DOHH2 (cell line): ENCODE data around the gene GPX3.

Experiments
- H3F3A ChIP-seq: fragments of 200-600 bp; sonication (generic), shearing (Covaris generic); 2 replicates; pipeline ENCODE4 v1.6.0; 2016; ENCODE audit warnings: antibody characterized with exemption, mild to moderate bottlenecking; ENCODE audit not compliant: control insufficient read depth, insufficient read depth
- H3K27ac ChIP-seq: fragments of 200-600 bp; sonication (generic); 2 replicates; pipeline ENCODE4 v1.5.1; 2014; ENCODE audit warnings: low read depth, mild to moderate bottlenecking, low read length, moderate library complexity
- H3K27me3 ChIP-seq: fragments of 200-600 bp; sonication (generic); 2 replicates; pipeline ENCODE4 v1.6.1; 2014; ENCODE audit warnings: mild to moderate bottlenecking, low read length, mixed read lengths; ENCODE audit not compliant: control insufficient read depth
- H3K36me3 ChIP-seq: fragments of 200-600 bp; sonication (generic); 2 replicates; pipeline ENCODE4 v1.6.1; 2014; ENCODE audit warnings: mild to moderate bottlenecking, low read length, moderate library complexity, mixed read lengths; ENCODE audit not compliant: control insufficient read depth
- H3K4me1 ChIP-seq: fragments of 200-600 bp; sonication (generic); 2 replicates; pipeline ENCODE4 v1.6.1; 2014; ENCODE audit warnings: mild to moderate bottlenecking, low read length, mixed read lengths; ENCODE audit not compliant: control insufficient read depth
- H3K4me2 ChIP-seq: fragments of 200-600 bp; sonication (generic); 2 replicates; pipeline ENCODE4 v1.6.0; 2014; ENCODE audit warnings: mild to moderate bottlenecking, low read length, moderate library complexity
- H3K4me3 ChIP-seq: fragments of 200-600 bp; sonication (generic); 2 replicates; pipeline ENCODE4 v1.5.1; 2014; ENCODE audit warnings: mild to moderate bottlenecking, low read length, mixed read lengths
- H3K79me2 ChIP-seq: fragments of 200-600 bp; sonication (generic); 2 replicates; pipeline ENCODE4 v1.6.1; 2014; ENCODE audit warnings: mild to moderate bottlenecking, low read length, mixed read lengths; ENCODE audit not compliant: control insufficient read depth
- H3K9me2 ChIP-seq: fragments of 200-600 bp; sonication (generic); replicated peaks from 2 replicates; pipeline ENCODE4 v1.6.1; 2014; ENCODE audit warnings: mild to moderate bottlenecking, low read length, mixed read lengths; ENCODE audit not compliant: control insufficient read depth
- H3K9me3 ChIP-seq: fragments of 200-600 bp; sonication (generic); 2 replicates; pipeline ENCODE4 v1.6.1; 2014; ENCODE audit warnings: antibody characterized with exemption, low read length, mixed read lengths; ENCODE audit not compliant: control insufficient read depth, insufficient read depth
- H4K20me1 ChIP-seq: fragments of 200-600 bp; sonication (generic); 2 replicates; pipeline ENCODE4 v1.6.0; 2014; ENCODE audit warnings: low read depth, mild to moderate bottlenecking, antibody characterized with exemption, low read length, moderate library complexity; ENCODE audit not compliant: control insufficient read depth, insufficient read depth
- EZH2phosphoT487 ChIP-seq: fragments of 200-600 bp; sonication (generic); IDR thresholded peaks from 2 replicates; pipeline ENCODE4 v1.6.1; 2017; ENCODE audit warnings: borderline replicate concordance, mild to moderate bottlenecking, antibody characterized with exemption, low read length, moderate library complexity, mixed read lengths
- TF ChIP-seq, protein P1 (sequence below): fragments of 200-600 bp; sonication (generic); IDR thresholded peaks from one replicate; pipeline ENCODE4 v1.5.1; 2014; ENCODE audit warnings: antibody characterized with exemption, mild to moderate bottlenecking, low read depth, low read length; ENCODE audit not compliant: poor library complexity, severe bottlenecking

Gene GPX3

DNA sequence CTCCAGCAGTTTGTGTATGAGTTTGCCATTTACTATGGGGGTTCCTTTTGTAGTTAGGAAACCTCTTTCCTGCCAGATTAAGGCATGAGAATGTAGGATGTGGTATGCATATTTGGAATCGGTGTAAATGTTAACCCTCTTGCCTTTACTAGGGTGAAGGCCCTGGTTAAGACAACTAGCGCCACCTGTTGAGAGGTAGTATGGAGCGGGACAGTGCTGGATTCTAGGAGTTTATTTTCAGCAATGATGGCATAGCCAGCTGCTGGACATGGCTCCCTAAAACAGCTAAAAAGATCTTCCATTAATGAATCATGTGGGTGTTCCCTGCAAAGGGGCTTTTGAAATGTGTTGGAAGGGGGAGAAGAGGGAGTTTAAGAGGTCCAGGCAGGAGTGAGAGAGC lies 30.7 kb upstream of the GPX3 start:
- no peak overlapping the region for H3K4me3 ChIP-seq
- no peaks in the 10 kb centered on the region for H3K4me1 ChIP-seq
- H3K27ac ChIP-seq = no peak overlapping the region
- H3K79me2 ChIP-seq = no peaks in the 10 kb centered on the region
- no peaks in the 10 kb centered on the region for H4K20me1 ChIP-seq
- H3K36me3 ChIP-seq = no peaks in the 10 kb centered on the region
- H3F3A ChIP-seq = no peaks in the 10 kb centered on the region
- no peaks in the 10 kb centered on the region for H3K9me2 ChIP-seq
- no peaks in the 10 kb centered on the region for H3K27me3 ChIP-seq
- H3K9me3 ChIP-seq = no peaks in the 10 kb centered on the region
- H3K4me2 ChIP-seq = no peak overlapping the region
- TF ChIP-seq EZH2phosphoT487 = no peak
- TF ChIP-seq, protein P1, sequence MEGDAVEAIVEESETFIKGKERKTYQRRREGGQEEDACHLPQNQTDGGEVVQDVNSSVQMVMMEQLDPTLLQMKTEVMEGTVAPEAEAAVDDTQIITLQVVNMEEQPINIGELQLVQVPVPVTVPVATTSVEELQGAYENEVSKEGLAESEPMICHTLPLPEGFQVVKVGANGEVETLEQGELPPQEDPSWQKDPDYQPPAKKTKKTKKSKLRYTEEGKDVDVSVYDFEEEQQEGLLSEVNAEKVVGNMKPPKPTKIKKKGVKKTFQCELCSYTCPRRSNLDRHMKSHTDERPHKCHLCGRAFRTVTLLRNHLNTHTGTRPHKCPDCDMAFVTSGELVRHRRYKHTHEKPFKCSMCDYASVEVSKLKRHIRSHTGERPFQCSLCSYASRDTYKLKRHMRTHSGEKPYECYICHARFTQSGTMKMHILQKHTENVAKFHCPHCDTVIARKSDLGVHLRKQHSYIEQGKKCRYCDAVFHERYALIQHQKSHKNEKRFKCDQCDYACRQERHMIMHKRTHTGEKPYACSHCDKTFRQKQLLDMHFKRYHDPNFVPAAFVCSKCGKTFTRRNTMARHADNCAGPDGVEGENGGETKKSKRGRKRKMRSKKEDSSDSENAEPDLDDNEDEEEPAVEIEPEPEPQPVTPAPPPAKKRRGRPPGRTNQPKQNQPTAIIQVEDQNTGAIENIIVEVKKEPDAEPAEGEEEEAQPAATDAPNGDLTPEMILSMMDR = peak; percentile 57

DNA sequence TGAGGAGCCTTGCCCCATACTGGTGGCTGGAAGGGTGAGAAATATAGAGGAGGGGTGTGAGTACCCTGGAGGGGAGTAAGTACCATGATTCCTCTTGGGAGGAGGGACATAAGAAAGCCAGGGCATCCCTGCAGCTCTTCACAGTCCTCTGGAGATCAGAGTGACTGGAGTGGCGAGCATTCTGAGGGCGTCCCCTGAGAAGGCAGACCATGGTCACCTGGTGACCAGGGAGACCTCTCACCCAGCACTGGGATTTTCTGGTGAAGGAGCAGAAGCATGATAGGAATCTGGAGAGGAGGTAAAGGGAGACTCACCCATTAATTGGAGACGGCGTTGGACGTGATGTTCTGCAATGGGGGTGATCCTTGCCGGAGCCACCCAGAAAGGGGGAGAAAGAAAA lies 27.7 kb upstream of the GPX3 start:
- no peaks in the 10 kb centered on the region for H3K4me1 ChIP-seq
- H3K4me2 ChIP-seq = no peak overlapping the region
- H3K36me3 ChIP-seq = no peaks in the 10 kb centered on the region
- no peaks in the 10 kb centered on the region for H3F3A ChIP-seq
- H3K9me3 ChIP-seq = no peaks in the 10 kb centered on the region
- H3K27ac ChIP-seq = no peak overlapping the region
- no peaks in the 10 kb centered on the region for H4K20me1 ChIP-seq
- H3K9me2 ChIP-seq = no peaks in the 10 kb centered on the region
- TF ChIP-seq EZH2phosphoT487 = no peak
- TF ChIP-seq, protein P1 = no peak
- no peaks in the 10 kb centered on the region for H3K79me2 ChIP-seq
- no peaks in the 10 kb centered on the region for H3K27me3 ChIP-seq
- H3K4me3 ChIP-seq = no peak overlapping the region

DNA sequence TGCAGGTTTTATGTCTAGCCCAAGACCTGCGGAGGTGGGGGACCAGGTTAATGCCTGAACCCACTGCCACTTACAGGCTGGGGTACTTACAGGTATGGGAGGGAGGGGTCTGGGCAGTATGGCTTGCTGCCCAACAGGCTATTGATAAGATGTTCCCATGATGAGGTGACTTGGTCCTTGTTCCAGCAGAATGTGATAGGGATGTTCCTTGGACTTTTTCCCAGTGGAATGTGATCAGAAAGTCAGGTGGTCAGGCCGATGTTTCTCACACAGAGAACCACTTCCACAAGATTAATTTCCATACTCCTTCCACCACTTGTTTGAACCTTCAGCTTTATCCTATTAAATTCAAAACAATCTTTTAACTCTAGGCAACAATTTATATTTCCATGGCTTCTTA lies 27.0 kb upstream of the GPX3 start:
- no peaks in the 10 kb centered on the region for H3K4me1 ChIP-seq
- H3K36me3 ChIP-seq = no peaks in the 10 kb centered on the region
- H4K20me1 ChIP-seq = no peaks in the 10 kb centered on the region
- H3K9me2 ChIP-seq = no peaks in the 10 kb centered on the region
- H3K9me3 ChIP-seq = no peaks in the 10 kb centered on the region
- no peaks in the 10 kb centered on the region for H3K79me2 ChIP-seq
- TF ChIP-seq, protein P1 = no peak
- no peak for TF ChIP-seq EZH2phosphoT487
- H3K27me3 ChIP-seq = no peaks in the 10 kb centered on the region
- H3F3A ChIP-seq = no peaks in the 10 kb centered on the region
- no peak overlapping the region for H3K27ac ChIP-seq
- no peak overlapping the region for H3K4me2 ChIP-seq
- H3K4me3 ChIP-seq = no peak overlapping the region
